ENCODE data around the gene ABCC10.
A peak's percentile ranks its signal among the peaks of the same experiment; 100 is the strongest.
"Not testable (repeated sequence)": the region's sequence is repeated elsewhere in the genome, so short reads cannot be mapped to it uniquely, and the experiment has no call there.

ABCC10 gene

GRCh38 chr6:43496370-43497128 lies 69.2 kb downstream of the ABCC10 start:
- no peak overlapping the region for H2BK120ac ChIP-seq (ENCODE audit: low read depth, low read length)
- H3K18ac ChIP-seq (ENCODE audit: low read length), result peak overlapping the region; percentile 13
- no peak overlapping the region for H3K4me2 ChIP-seq (ENCODE audit: low read length)
- no peak overlapping the region for H3K23ac ChIP-seq (ENCODE audit: low read length)
- no peaks in the 10 kb centered on the region for H3K27me3 ChIP-seq (ENCODE audit: insufficient read depth, low read length, poor library complexity)
- no peak overlapping the region for H2BK15ac ChIP-seq (replicated peaks; ENCODE audit: low read depth)
- peaks cover 7% of the 10 kb centered on the region for H3K4me1 ChIP-seq (ENCODE audit: control insufficient read depth, low read depth, low read length)
- H4K8ac ChIP-seq (ENCODE audit: low read depth, low read length), result no peak overlapping the region
- peaks cover 2% of the 10 kb centered on the region for H3K36me3 ChIP-seq (ENCODE audit: control insufficient read depth, insufficient read depth, low read length)
- no peak overlapping the region for H3K9ac ChIP-seq (ENCODE audit: low read length)
- peaks cover 14% of the 10 kb centered on the region for H3K79me2 ChIP-seq (ENCODE audit: control insufficient read depth, insufficient read depth, low read length)
- WGBS (ENCODE audit: extremely low coverage, insufficient coverage, low lambda C conversion rate), result no CpG with 5 or more reads among the region's 18 CpGs
- H3K79me1 ChIP-seq (ENCODE audit: low read length), result peaks cover 25% of the 10 kb centered on the region
- H3K27ac ChIP-seq (ENCODE audit: low read depth, low read length), result no peak overlapping the region
- no peak overlapping the region for H3K4me3 ChIP-seq (ENCODE audit: low read length)
- no peak overlapping the region for H4K5ac ChIP-seq (ENCODE audit: low read length)
- H2BK5ac ChIP-seq (ENCODE audit: low read length), result no peak overlapping the region
- H3K56ac ChIP-seq (ENCODE audit: low read length), result peak overlapping the region; percentile 18
- H3K4ac ChIP-seq (ENCODE audit: low read depth, low read length), result no peak overlapping the region
- peak; percentile 91 for DNase-seq
- no peak overlapping the region for H2AK5ac ChIP-seq (ENCODE audit: low read length)

GRCh38 chr6:43497129-43497396 lies 69.7 kb downstream of the ABCC10 start:
- Histone ChIP-seq H4K8ac (ENCODE audit: low read depth, low read length) (no peak overlapping the region), H3K79me2 (ENCODE audit: control insufficient read depth, insufficient read depth, low read length) (peaks cover 12% of the 10 kb centered on the region), H4K5ac (ENCODE audit: low read length) (no peak overlapping the region), H3K79me1 (ENCODE audit: low read length) (peaks cover 23% of the 10 kb centered on the region), H3K36me3 (ENCODE audit: control insufficient read depth, insufficient read depth, low read length) (peaks cover 2% of the 10 kb centered on the region), H3K9ac (ENCODE audit: low read length) (no peak overlapping the region), H3K27me3 (ENCODE audit: insufficient read depth, low read length, poor library complexity) (no peaks in the 10 kb centered on the region), H3K4ac (ENCODE audit: low read depth, low read length) (no peak overlapping the region), H2BK5ac (ENCODE audit: low read length) (no peak overlapping the region), H2BK120ac (ENCODE audit: low read depth, low read length) (no peak overlapping the region), H3K4me3 (ENCODE audit: low read length) (no peak overlapping the region), H3K27ac (ENCODE audit: low read depth, low read length) (no peak overlapping the region), H2BK15ac (replicated peaks; ENCODE audit: low read depth) (no peak overlapping the region), H2AK5ac (ENCODE audit: low read length) (no peak overlapping the region), H3K56ac (ENCODE audit: low read length) (no peak overlapping the region), H3K4me1 (ENCODE audit: control insufficient read depth, low read depth, low read length) (peaks cover 7% of the 10 kb centered on the region), H3K4me2 (ENCODE audit: low read length) (no peak overlapping the region), H3K18ac (ENCODE audit: low read length) (no peak overlapping the region), H3K23ac (ENCODE audit: low read length) (no peak overlapping the region)
- DNase-seq, result no peak
- WGBS (ENCODE audit: extremely low coverage, insufficient coverage, low lambda C conversion rate), result no CpG with 5 or more reads among the region's 6 CpGs

- Histone ChIP-seq H2AK5ac (ENCODE audit: low read length) (no peak overlapping the region), H3K18ac (ENCODE audit: low read length) (no peak overlapping the region), H3K36me3 (ENCODE audit: control insufficient read depth, insufficient read depth, low read length) (peaks cover 2% of the 10 kb centered on the region), H2BK15ac (replicated peaks; ENCODE audit: low read depth) (no peak overlapping the region), H2BK5ac (ENCODE audit: low read length) (no peak overlapping the region), H3K56ac (ENCODE audit: low read length) (peak overlapping the region; percentile 15), H4K5ac (ENCODE audit: low read length) (no peak overlapping the region), H3K27ac (ENCODE audit: low read depth, low read length) (no peak overlapping the region), H2BK120ac (ENCODE audit: low read depth, low read length) (no peak overlapping the region), H3K4me1 (ENCODE audit: control insufficient read depth, low read depth, low read length) (peaks cover 7% of the 10 kb centered on the region), H3K79me1 (ENCODE audit: low read length) (peaks cover 21% of the 10 kb centered on the region), H4K8ac (ENCODE audit: low read depth, low read length) (no peak overlapping the region), H3K9ac (ENCODE audit: low read length) (no peak overlapping the region), H3K4me3 (ENCODE audit: low read length) (no peak overlapping the region), H3K4me2 (ENCODE audit: low read length) (no peak overlapping the region), H3K27me3 (ENCODE audit: insufficient read depth, low read length, poor library complexity) (no peaks in the 10 kb centered on the region), H3K79me2 (ENCODE audit: control insufficient read depth, insufficient read depth, low read length) (peaks cover 10% of the 10 kb centered on the region), H3K23ac (ENCODE audit: low read length) (no peak overlapping the region), H3K4ac (ENCODE audit: low read depth, low read length) (no peak overlapping the region)
- DNase-seq, result no peak
- no CpG with 5 or more reads among the region's 12 CpGs for WGBS (ENCODE audit: extremely low coverage, insufficient coverage, low lambda C conversion rate)
Measured at GRCh38 chr6:43497689-43498088, 70.3 kb downstream of the ABCC10 start.

GRCh38 chr6:43498291-43498690 lies 71.0 kb downstream of the ABCC10 start:
- not testable (repeated sequence) for H3K9ac ChIP-seq (ENCODE audit: low read length); H3K4me2 ChIP-seq (ENCODE audit: low read length); H2AK5ac ChIP-seq (ENCODE audit: low read length); H3K56ac ChIP-seq (ENCODE audit: low read length); H3K4me1 ChIP-seq (ENCODE audit: control insufficient read depth, low read depth, low read length); H3K23ac ChIP-seq (ENCODE audit: low read length); H3K18ac ChIP-seq (ENCODE audit: low read length); H3K36me3 ChIP-seq (ENCODE audit: control insufficient read depth, insufficient read depth, low read length); H4K8ac ChIP-seq (ENCODE audit: low read depth, low read length); H3K27ac ChIP-seq (ENCODE audit: low read depth, low read length); H3K79me2 ChIP-seq (ENCODE audit: control insufficient read depth, insufficient read depth, low read length); H2BK5ac ChIP-seq (ENCODE audit: low read length); DNase-seq; H3K4ac ChIP-seq (ENCODE audit: low read depth, low read length); H3K27me3 ChIP-seq (ENCODE audit: insufficient read depth, low read length, poor library complexity); H3K4me3 ChIP-seq (ENCODE audit: low read length); H2BK120ac ChIP-seq (ENCODE audit: low read depth, low read length); H2BK15ac ChIP-seq (replicated peaks; ENCODE audit: low read depth); H4K5ac ChIP-seq (ENCODE audit: low read length)
- WGBS (ENCODE audit: extremely low coverage, insufficient coverage, low lambda C conversion rate), result no CpG with 5 or more reads among the region's 5 CpGs
- H3K79me1 ChIP-seq (ENCODE audit: low read length), result peaks cover 18% of the 10 kb centered on the region

GRCh38 chr6:43499028-43499815 lies 71.9 kb downstream of the ABCC10 start:
- no peak for DNase-seq
- no peak overlapping the region for H3K18ac ChIP-seq (ENCODE audit: low read length)
- H3K79me2 ChIP-seq (ENCODE audit: control insufficient read depth, insufficient read depth, low read length), result no peaks in the 10 kb centered on the region
- no peak overlapping the region for H3K9ac ChIP-seq (ENCODE audit: low read length)
- no peak overlapping the region for H3K27ac ChIP-seq (ENCODE audit: low read depth, low read length)
- H2BK5ac ChIP-seq (ENCODE audit: low read length), result no peak overlapping the region
- H4K8ac ChIP-seq (ENCODE audit: low read depth, low read length), result no peak overlapping the region
- no CpG with 5 or more reads among the region's 12 CpGs for WGBS (ENCODE audit: extremely low coverage, insufficient coverage, low lambda C conversion rate)
- H3K4me1 ChIP-seq (ENCODE audit: control insufficient read depth, low read depth, low read length), result peaks cover 7% of the 10 kb centered on the region
- no peak overlapping the region for H2BK120ac ChIP-seq (ENCODE audit: low read depth, low read length)
- H3K36me3 ChIP-seq (ENCODE audit: control insufficient read depth, insufficient read depth, low read length), result peaks cover 4% of the 10 kb centered on the region
- no peak overlapping the region for H2AK5ac ChIP-seq (ENCODE audit: low read length)
- no peak overlapping the region for H3K23ac ChIP-seq (ENCODE audit: low read length)
- H3K79me1 ChIP-seq (ENCODE audit: low read length), result peaks cover 11% of the 10 kb centered on the region
- H3K4ac ChIP-seq (ENCODE audit: low read depth, low read length), result no peak overlapping the region
- H4K5ac ChIP-seq (ENCODE audit: low read length), result no peak overlapping the region
- no peak overlapping the region for H3K4me2 ChIP-seq (ENCODE audit: low read length)
- no peaks in the 10 kb centered on the region for H3K27me3 ChIP-seq (ENCODE audit: insufficient read depth, low read length, poor library complexity)
- H2BK15ac ChIP-seq (replicated peaks; ENCODE audit: low read depth), result no peak overlapping the region
- no peak overlapping the region for H3K56ac ChIP-seq (ENCODE audit: low read length)
- H3K4me3 ChIP-seq (ENCODE audit: low read length), result no peak overlapping the region

Measured in mesendoderm (in vitro differentiated cells).